HG02884 (cell line): ENCODE results near the gene GPSM1.

Source experiments
- ATAC-seq: cut with Tn5 transposase; IDR thresholded peaks from one replicate; pipeline ENCODE4 v1.9.1; 2021; ENCODE audit warnings: mild to moderate bottlenecking, moderate library complexity; ENCODE audit not compliant: unreplicated experiment

The GPSM1 gene

DNA sequence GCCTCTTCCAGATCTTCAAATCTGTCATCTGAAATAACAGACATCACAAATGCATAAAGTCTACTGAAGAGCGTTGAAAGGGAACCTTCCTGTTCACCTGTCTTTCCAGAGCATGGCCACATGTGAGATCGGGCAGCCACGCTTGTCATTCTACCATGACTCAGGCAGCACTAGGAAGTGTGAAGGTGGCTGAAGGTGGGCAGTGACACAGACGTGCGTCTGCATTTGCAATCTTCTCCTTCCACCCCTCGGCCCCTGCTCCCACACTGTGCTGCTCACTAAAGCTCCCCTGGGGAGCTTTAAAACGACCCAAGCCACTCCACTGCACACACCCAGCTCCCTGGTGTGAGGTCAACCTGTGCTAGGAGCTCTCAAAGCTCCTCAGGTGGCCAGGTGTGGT lies 80.6 kb downstream of the GPSM1 start:
- ATAC-seq, result no peak
